Mesenchymal stem cell (in vitro differentiated cells and primary cell): Measurements from ENCODE around the gene TRHDE.
"Not testable (repeated sequence)": the region's sequence is repeated elsewhere in the genome, so short reads cannot be mapped to it uniquely, and the experiment has no call there.

Experiments
- DNase-seq: peaks from one replicate; pipeline ENCODE4 v3.0.0-alpha.2; 2013
- H2AFZ ChIP-seq: one replicate; pipeline ENCODE4 v1.6.1; 2013; ENCODE audit warnings: low read depth, mild to moderate bottlenecking, control low read depth, inconsistent platforms, low read length, moderate library complexity
- H2AK5ac ChIP-seq: 2 replicates; pipeline ENCODE4 v1.6.1; 2013; ENCODE audit warnings: low read length, moderate library complexity, mild to moderate bottlenecking, inconsistent platforms; ENCODE audit not compliant: severe bottlenecking
- H2BK120ac ChIP-seq: one replicate; pipeline ENCODE4 v1.6.1; 2013; ENCODE audit warnings: low read depth, mild to moderate bottlenecking, inconsistent platforms, low read length, moderate library complexity
- H2BK12ac ChIP-seq, 2 experiments: one replicate each; pipeline ENCODE4 v1.6.1; 2013; ENCODE audit warnings: inconsistent platforms in 2 of 2, low read length in 2 of 2, mild to moderate bottlenecking in 2 of 2, moderate library complexity in 2 of 2, control low read depth in 1 of 2
- H2BK15ac ChIP-seq: one replicate; pipeline ENCODE4 v1.6.1; 2013; ENCODE audit warnings: mild to moderate bottlenecking, low read depth, inconsistent platforms; ENCODE audit not compliant: poor library complexity, severe bottlenecking
- H2BK5ac ChIP-seq: 2 replicates; pipeline ENCODE4 v1.6.1; 2013; ENCODE audit warnings: low read depth, mild to moderate bottlenecking, low read length, control low read depth, inconsistent platforms; ENCODE audit not compliant: poor library complexity, severe bottlenecking
- H3K14ac ChIP-seq, 2 experiments: one replicate each; pipeline ENCODE4 v1.6.1; 2013; ENCODE audit warnings: inconsistent platforms in 2 of 2, low read length in 2 of 2, control low read depth in 1 of 2, mild to moderate bottlenecking in 1 of 2, moderate library complexity in 1 of 2
- H3K18ac ChIP-seq, 2 experiments: one replicate each; pipeline ENCODE4 v1.6.1; 2013; ENCODE audit warnings: inconsistent platforms in 2 of 2, low read length in 2 of 2, control low read depth in 1 of 2, low read depth in 1 of 2, mild to moderate bottlenecking in 1 of 2
- H3K23ac ChIP-seq, 2 experiments: one replicate each; pipeline ENCODE4 v1.6.1; 2013; ENCODE audit warnings: inconsistent platforms in 2 of 2, low read length in 2 of 2, mild to moderate bottlenecking in 2 of 2, moderate library complexity in 2 of 2, control low read depth in 1 of 2
- H3K27ac ChIP-seq: 2 replicates; pipeline ENCODE4 v1.5.1; 2013; ENCODE audit warnings: mild to moderate bottlenecking, moderate library complexity, low read length, control low read depth, inconsistent platforms; ENCODE audit not compliant: poor library complexity, severe bottlenecking
- H3K27me3 ChIP-seq, 2 experiments: 2 replicates each; pipeline versions ENCODE4 v1.6.1 to v1.7.0; 2013; ENCODE audit warnings: low read length in 2 of 2, mild to moderate bottlenecking in 2 of 2, moderate library complexity in 2 of 2, control low read depth in 1 of 2, inconsistent platforms in 1 of 2; ENCODE audit not compliant: control insufficient read depth in 1 of 2, insufficient read depth in 1 of 2
- H3K36me3 ChIP-seq, 2 experiments: 2 replicates each; pipeline versions ENCODE4 v1.6.1 to v1.7.0; 2013; ENCODE audit warnings: low read length in 2 of 2, control low read depth in 1 of 2, inconsistent platforms in 1 of 2, low read depth in 1 of 2, mild to moderate bottlenecking in 1 of 2; ENCODE audit not compliant: insufficient read depth in 2 of 2, control insufficient read depth in 1 of 2
- H3K4ac ChIP-seq, 2 experiments: one replicate each; pipeline ENCODE4 v1.6.1; 2013; ENCODE audit warnings: inconsistent platforms in 2 of 2, low read length in 2 of 2, mild to moderate bottlenecking in 2 of 2, moderate library complexity in 2 of 2, control low read depth in 1 of 2, low read depth in 1 of 2
- H3K4me1 ChIP-seq: 2 replicates; pipeline ENCODE4 v1.6.1; 2013; ENCODE audit warnings: low read depth, low read length, control low read depth; ENCODE audit not compliant: control insufficient read depth, insufficient read depth
- H3K4me2 ChIP-seq: 2 replicates; pipeline ENCODE4 v1.6.1; 2013; ENCODE audit warnings: low read length, mild to moderate bottlenecking, inconsistent platforms; ENCODE audit not compliant: poor library complexity, severe bottlenecking
- H3K4me3 ChIP-seq, 2 experiments: 2 replicates each; pipeline versions ENCODE4 v1.5.1 to v1.7.0; 2013; ENCODE audit warnings: low read length in 2 of 2, mild to moderate bottlenecking in 2 of 2, control low read depth in 1 of 2, low read depth in 1 of 2; ENCODE audit not compliant: insufficient read depth in 1 of 2
- H3K79me1 ChIP-seq: replicated peaks from 2 replicates; pipeline ENCODE4 v1.6.1; 2013; ENCODE audit warnings: mild to moderate bottlenecking, control low read depth, low read length, inconsistent platforms; ENCODE audit not compliant: poor library complexity, severe bottlenecking
- H3K9ac ChIP-seq: 2 replicates; pipeline ENCODE4 v1.7.0; 2013; ENCODE audit warnings: mild to moderate bottlenecking, low read length, moderate library complexity
- H3K9me3 ChIP-seq: 2 replicates; pipeline ENCODE4 v1.7.0; 2013; ENCODE audit warnings: mild to moderate bottlenecking, low read length; ENCODE audit not compliant: control insufficient read depth
- H4K8ac ChIP-seq: one replicate; pipeline ENCODE4 v1.6.1; 2013; ENCODE audit warnings: inconsistent platforms, mild to moderate bottlenecking, low read length, moderate library complexity
- H4K91ac ChIP-seq: one replicate; pipeline ENCODE4 v1.6.1; 2013; ENCODE audit warnings: mild to moderate bottlenecking, low read length, inconsistent platforms
- WGBS: methylation state at CpG from one replicate; pipeline ENCODE4 v1.1.7; 2013; ENCODE audit warnings: mixed read lengths; 5-methylcytosine and 5-hydroxymethylcytosine counted together

The TRHDE gene

GRCh38 chr12:72511498-72511897, 239.3 kb downstream of the TRHDE start:
- H2BK120ac ChIP-seq = no peak overlapping the region
- H3K9me3 ChIP-seq = no peaks in the 10 kb centered on the region
- no peaks in the 10 kb centered on the region for H3K79me1 ChIP-seq
- no peak overlapping the region for H2BK12ac ChIP-seq
- peak overlapping the region; percentile 92 for H3K27ac ChIP-seq
- no peak overlapping the region for H3K18ac ChIP-seq
- no peak overlapping the region for H4K8ac ChIP-seq
- no peaks in the 10 kb centered on the region for H3K36me3 ChIP-seq
- no peaks in the 10 kb centered on the region for H3K27me3 ChIP-seq
- no peak overlapping the region for H3K4me2 ChIP-seq
- no peak overlapping the region for H3K4ac ChIP-seq
- no peak overlapping the region for H3K23ac ChIP-seq
- H3K9ac ChIP-seq = peak overlapping the region; percentile 47
- no peak overlapping the region for H3K14ac ChIP-seq
- no peak overlapping the region for H2BK15ac ChIP-seq
- H2AK5ac ChIP-seq = no peak overlapping the region
- H3K4me1 ChIP-seq = peaks cover 1% of the 10 kb centered on the region
- no peak overlapping the region for H4K91ac ChIP-seq
- WGBS = 100% methylated on average over 1 of the region's 2 CpGs
- DNase-seq = no peak
- H2BK5ac ChIP-seq = no peak overlapping the region
- H2AFZ ChIP-seq = no peak overlapping the region
- peak overlapping the region in 1 of 2 experiments; percentile 59 for H3K4me3 ChIP-seq

- Histone ChIP-seq H3K23ac (no peak overlapping the region), H3K18ac (no peak overlapping the region), H4K91ac (no peak overlapping the region), H3K4me3 (peak overlapping the region in 1 of 2 experiments; percentile 59), H2BK5ac (no peak overlapping the region), H3K79me1 (no peaks in the 10 kb centered on the region), H2BK120ac (no peak overlapping the region), H2AFZ (no peak overlapping the region), H3K4ac (no peak overlapping the region), H2AK5ac (no peak overlapping the region), H2BK15ac (no peak overlapping the region), H3K14ac (no peak overlapping the region), H3K4me2 (no peak overlapping the region), H3K27ac (peak overlapping the region; percentile 92), H4K8ac (no peak overlapping the region), H2BK12ac (no peak overlapping the region), H3K27me3 (no peaks in the 10 kb centered on the region), H3K36me3 (no peaks in the 10 kb centered on the region), H3K9me3 (no peaks in the 10 kb centered on the region), H3K4me1 (peaks cover 1% of the 10 kb centered on the region), H3K9ac (peak overlapping the region; percentile 47)
- 50% methylated on average over 3 of the region's 3 CpGs for WGBS
- peak; percentile 51 for DNase-seq
These were observed 239.7 kb downstream of the TRHDE start for GRCh38 chr12:72511906-72512305.

- H2BK5ac ChIP-seq, H3K9me3 ChIP-seq, H3K27ac ChIP-seq, H3K27me3 ChIP-seq, H4K91ac ChIP-seq, H3K4me2 ChIP-seq, H3K14ac ChIP-seq, H3K9ac ChIP-seq, H3K4me3 ChIP-seq, H2AFZ ChIP-seq, H3K4ac ChIP-seq, DNase-seq, H3K79me1 ChIP-seq, H3K4me1 ChIP-seq, H2BK15ac ChIP-seq, H3K36me3 ChIP-seq, H4K8ac ChIP-seq, H2AK5ac ChIP-seq, H3K23ac ChIP-seq, H2BK120ac ChIP-seq, H2BK12ac ChIP-seq: not testable (repeated sequence)
- 95% methylated on average over 24 of the region's 27 CpGs for WGBS
- H3K18ac ChIP-seq = peak overlapping the region in 1 of 2 experiments; percentile 40
These were observed 248.0 kb downstream of the TRHDE start for GRCh38 chr12:72520044-72520678.

GRCh38 chr12:72521326-72521725, 249.2 kb downstream of the TRHDE start:
- Histone ChIP-seq H2AFZ (no peak overlapping the region), H4K91ac (no peak overlapping the region), H2BK15ac (no peak overlapping the region), H3K27ac (no peak overlapping the region), H3K79me1 (no peaks in the 10 kb centered on the region), H3K9ac (no peak overlapping the region), H2BK120ac (no peak overlapping the region), H3K4me3 (no peak overlapping the region), H3K18ac (no peak overlapping the region), H4K8ac (peak overlapping the region; percentile 4), H3K23ac (no peak overlapping the region), H3K4me2 (no peak overlapping the region), H3K4ac (no peak overlapping the region), H3K4me1 (no peaks in the 10 kb centered on the region), H3K27me3 (no peaks in the 10 kb centered on the region), H3K36me3 (no peaks in the 10 kb centered on the region), H2BK12ac (no peak overlapping the region), H2BK5ac (no peak overlapping the region), H3K9me3 (no peaks in the 10 kb centered on the region), H3K14ac (no peak overlapping the region), H2AK5ac (no peak overlapping the region)
- DNase-seq = no peak
- WGBS = 98% methylated on average over 2 of the region's 3 CpGs
